ENCODE data around the gene BSN. TPM values are rescaled to one million over a fixed set of nuclear protein-coding genes. Genes with fewer than 3 reads are reported as not detected.

Gene BSN
- total RNA-seq, 4 donors from 2014 or later = 0.04 to 0.59 (median 0.15) TPM

DNA sequence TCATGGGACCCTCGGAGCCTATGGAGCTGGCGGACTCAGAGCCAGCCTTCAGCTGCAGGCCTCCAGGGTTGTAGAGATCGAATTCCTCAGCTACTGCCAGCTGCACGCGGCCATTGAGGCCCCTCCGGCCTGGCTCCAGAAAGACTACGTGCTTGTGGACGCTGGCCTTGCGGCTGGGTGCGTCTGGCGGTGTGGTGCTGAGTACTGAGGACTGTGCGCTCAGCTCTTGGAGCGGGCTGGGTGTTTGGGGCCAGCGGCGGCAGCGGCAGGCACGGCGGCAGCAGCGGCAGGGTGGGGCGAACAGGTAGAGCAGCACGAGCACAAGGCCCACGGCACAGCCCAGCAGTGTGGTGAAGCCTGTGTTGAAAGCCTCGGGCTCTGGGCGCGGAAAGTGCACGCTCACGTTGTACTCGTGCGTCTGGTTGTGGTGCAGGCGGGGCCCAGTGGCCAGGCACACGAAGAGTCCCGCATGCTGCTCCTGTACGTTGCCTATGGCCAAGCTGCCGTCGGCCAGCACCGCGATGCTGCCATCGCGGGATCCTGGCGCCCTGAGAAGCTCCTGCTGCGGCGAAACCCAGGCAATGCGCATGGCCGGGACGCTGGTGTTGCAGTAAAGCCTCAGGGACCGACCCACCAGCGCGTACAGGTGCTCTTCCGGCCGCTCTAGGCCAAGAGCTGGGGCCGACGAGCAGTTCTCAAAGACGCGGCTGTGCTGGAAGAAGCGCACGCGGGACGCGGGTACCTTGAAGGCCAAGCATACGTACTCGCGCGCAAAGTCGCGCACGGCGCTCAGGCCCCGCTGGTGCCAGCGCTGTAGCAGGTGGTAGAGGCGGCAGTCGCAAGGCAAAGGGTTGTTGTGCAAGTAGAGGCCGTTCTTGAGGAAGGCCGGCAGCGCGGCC, 163.9 kb downstream of the BSN start:
- H3K27me3 ChIP-seq = no peaks in the 10 kb centered on the region
- peak in 1 of 2 donors; percentile 66 for DNase-seq (ENCODE audit: low spot score in 2 of 2)
- peak overlapping the region; percentile 46 for H3K4me3 ChIP-seq
- TF ChIP-seq EP300 (IDR thresholded peaks at IDR 0.05) = no peak
- TF ChIP-seq POLR2AphosphoS5 (IDR thresholded peaks at IDR 0.05) = no peak
- TF ChIP-seq POLR2A (IDR thresholded peaks at IDR 0.05) = no peak
- peaks cover 30% of the 10 kb centered on the region for H3K36me3 ChIP-seq
- peaks cover 51% of the 10 kb centered on the region for H3K4me1 ChIP-seq
- 52% methylated on average over 48 of the region's 75 CpGs for WGBS
- no peak overlapping the region for H3K27ac ChIP-seq
- H3K9me3 ChIP-seq = no peaks in the 10 kb centered on the region

DNA sequence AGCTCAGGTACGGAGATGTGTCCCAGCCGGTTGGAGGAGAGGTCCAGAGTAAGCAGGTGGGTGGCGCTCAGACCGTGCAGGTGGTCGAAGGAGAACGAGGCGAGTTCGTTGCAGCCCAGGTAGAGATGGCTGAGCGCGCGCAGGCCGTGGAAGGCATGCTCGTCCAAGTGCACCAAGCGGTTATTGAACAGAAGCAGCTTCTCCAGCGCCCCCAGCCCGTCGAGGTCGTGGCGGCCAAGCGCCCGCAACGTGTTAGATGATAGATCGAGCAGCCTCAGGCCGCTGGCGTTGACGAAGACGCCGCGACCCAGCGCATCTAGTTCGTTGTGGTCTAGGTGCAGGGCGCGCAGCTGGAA, 164.6 kb downstream of the BSN start:
- peak overlapping the region; percentile 46 for H3K4me3 ChIP-seq
- 9% methylated on average over 29 of the region's 33 CpGs for WGBS
- DNase-seq (ENCODE audit: low spot score in 2 of 2) = no peak
- H3K4me1 ChIP-seq = peaks cover 54% of the 10 kb centered on the region
- peaks cover 30% of the 10 kb centered on the region for H3K36me3 ChIP-seq
- TF ChIP-seq, protein P1, sequence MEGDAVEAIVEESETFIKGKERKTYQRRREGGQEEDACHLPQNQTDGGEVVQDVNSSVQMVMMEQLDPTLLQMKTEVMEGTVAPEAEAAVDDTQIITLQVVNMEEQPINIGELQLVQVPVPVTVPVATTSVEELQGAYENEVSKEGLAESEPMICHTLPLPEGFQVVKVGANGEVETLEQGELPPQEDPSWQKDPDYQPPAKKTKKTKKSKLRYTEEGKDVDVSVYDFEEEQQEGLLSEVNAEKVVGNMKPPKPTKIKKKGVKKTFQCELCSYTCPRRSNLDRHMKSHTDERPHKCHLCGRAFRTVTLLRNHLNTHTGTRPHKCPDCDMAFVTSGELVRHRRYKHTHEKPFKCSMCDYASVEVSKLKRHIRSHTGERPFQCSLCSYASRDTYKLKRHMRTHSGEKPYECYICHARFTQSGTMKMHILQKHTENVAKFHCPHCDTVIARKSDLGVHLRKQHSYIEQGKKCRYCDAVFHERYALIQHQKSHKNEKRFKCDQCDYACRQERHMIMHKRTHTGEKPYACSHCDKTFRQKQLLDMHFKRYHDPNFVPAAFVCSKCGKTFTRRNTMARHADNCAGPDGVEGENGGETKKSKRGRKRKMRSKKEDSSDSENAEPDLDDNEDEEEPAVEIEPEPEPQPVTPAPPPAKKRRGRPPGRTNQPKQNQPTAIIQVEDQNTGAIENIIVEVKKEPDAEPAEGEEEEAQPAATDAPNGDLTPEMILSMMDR (IDR thresholded peaks at IDR 0.05) = no peak
- TF ChIP-seq POLR2AphosphoS5 (IDR thresholded peaks at IDR 0.05) (no peak), EP300 (IDR thresholded peaks at IDR 0.05) (no peak), POLR2A (IDR thresholded peaks at IDR 0.05) (no peak)
- no peaks in the 10 kb centered on the region for H3K27me3 ChIP-seq
- no peak overlapping the region for H3K27ac ChIP-seq
- no peaks in the 10 kb centered on the region for H3K9me3 ChIP-seq

DNA sequence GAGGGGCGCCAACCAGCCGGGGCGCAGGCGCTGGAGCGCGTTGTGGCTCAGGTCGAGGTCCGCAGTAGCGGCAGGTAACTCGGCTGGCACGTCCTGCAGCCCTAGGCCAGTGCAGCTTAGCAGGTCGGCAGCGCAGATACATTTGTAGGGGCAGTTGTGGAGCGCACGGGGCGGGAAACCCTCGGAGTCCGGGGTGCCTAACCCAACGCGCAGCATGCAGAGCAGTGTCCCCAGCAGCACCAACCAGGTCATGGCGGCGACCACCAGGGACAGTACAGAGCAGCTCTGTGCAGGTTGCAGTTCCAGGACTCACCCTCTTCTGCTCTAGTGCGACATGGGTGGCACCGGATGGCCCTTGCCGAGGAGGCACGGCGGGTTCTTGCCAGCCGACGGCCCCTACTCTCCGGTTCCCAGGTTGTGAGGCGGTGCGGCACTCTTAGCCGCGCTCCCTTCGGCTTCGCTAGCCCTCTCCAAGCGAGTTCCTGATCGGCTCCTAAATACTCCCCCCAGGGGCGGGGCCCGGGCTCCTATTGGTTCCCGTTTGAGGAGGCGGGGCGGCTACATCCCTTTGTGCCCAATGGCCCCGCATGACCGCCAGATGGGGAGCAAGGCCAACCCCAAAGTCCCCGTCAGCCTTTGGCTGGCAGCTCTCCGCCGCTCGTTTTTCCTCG, 165.1 kb downstream of the BSN start, which contains the start of gene AMIGO3:
TSS of gene AMIGO3 (minus strand) at position 471 of the 671 bp plus-strand sequence. CDS start at position 252, 219 bp downstream.
- under 1% methylated on average over 20 of the region's 50 CpGs for WGBS
- peaks cover 30% of the 10 kb centered on the region for H3K36me3 ChIP-seq
- peak within 1 kb of the TSS; percentile 62 for H3K27ac ChIP-seq
- H3K9me3 ChIP-seq = no peaks in the 10 kb centered on the region
- TF ChIP-seq EP300 (IDR thresholded peaks at IDR 0.05) = no peak
- peak in 1 of 3 donors; percentile 34 for TF ChIP-seq POLR2AphosphoS5 (IDR thresholded peaks at IDR 0.05)
- TF ChIP-seq, protein P1 (IDR thresholded peaks at IDR 0.05) = peak; percentile 48 to 80
- TF ChIP-seq POLR2A (IDR thresholded peaks at IDR 0.05) = peak in 1 of 2 donors; percentile 6
- DNase-seq (ENCODE audit: low spot score in 2 of 2) = peak; percentile 98 to 99
- H3K27me3 ChIP-seq = no peaks in the 10 kb centered on the region
- H3K4me3 ChIP-seq = peak within 1 kb of the TSS; percentile 46
- peaks cover 56% of the 10 kb centered on the region for H3K4me1 ChIP-seq

Other genes starting within 250 kb of the BSN start
- 10 to 100 TPM; 29.1 to 76.8 (median 35.5) TPM for gene USP4, start 214.4 kb upstream of the BSN start, total RNA-seq
- 100 to 1,000 TPM; 115 to 130 (median 122) TPM for gene GPX1, start 196.1 kb upstream of the BSN start, total RNA-seq
- gene RHOA, start 142.5 kb upstream of the BSN start, total RNA-seq = 100 to 1,000 TPM; 315 to 373 (median 341) TPM
- 10 to 100 TPM; 10.8 to 25.5 (median 19.6) TPM for gene TCTA, start 142.1 kb upstream of the BSN start, total RNA-seq
- gene AMT, start 132.0 kb upstream of the BSN start, total RNA-seq = 10 to 100 TPM in 1 of 4 donors, 1 to 10 TPM in 3; 2.2 to 17.3 (median 5.0) TPM
- gene NICN1, start 125.2 kb upstream of the BSN start, total RNA-seq = 10 to 100 TPM in 2 of 4 donors, 1 to 10 TPM in 2; 4.7 to 11.5 (median 9.1) TPM
- 100 to 1,000 TPM in 1 of 4 donors, 10 to 100 TPM in 3; 42.1 to 102 (median 76.6) TPM for gene DAG1, start 84.2 kb upstream of the BSN start, total RNA-seq
- 100 to 1,000 TPM in 1 of 4 donors, 10 to 100 TPM in 3; 81.8 to 103 (median 91.2) TPM for gene APEH, start 119.9 kb downstream of the BSN start, total RNA-seq
- gene MST1, start 135.0 kb downstream of the BSN start, total RNA-seq = 10 to 100 TPM; 16.7 to 83.4 (median 21.9) TPM
- gene RNF123, start 135.1 kb downstream of the BSN start, total RNA-seq = 10 to 100 TPM; 23.6 to 88.3 (median 33.9) TPM
- 1 to 10 TPM; 1.6 to 3.8 (median 2.5) TPM for gene AMIGO3, start 165.2 kb downstream of the BSN start, total RNA-seq
- 10 to 100 TPM; 14.0 to 25.0 (median 17.3) TPM for gene GMPPB, start 169.5 kb downstream of the BSN start, total RNA-seq
- 10 to 100 TPM; 39.5 to 57.3 (median 53.2) TPM for gene IP6K1, start 232.1 kb downstream of the BSN start, total RNA-seq
- gene CDHR4, start 245.4 kb downstream of the BSN start, total RNA-seq = under 1 TPM in 2 of 4 donors, not detected in 2; 0.45 to 0.89 TPM
- 10 to 100 TPM; 30.9 to 48.1 (median 36.2) TPM for gene INKA1, start 248.8 kb downstream of the BSN start, total RNA-seq

Measured in suprapubic skin (tissue), 4 donors.